ENCODE results near the gene TNIP2.

The TNIP2 gene, protein sequence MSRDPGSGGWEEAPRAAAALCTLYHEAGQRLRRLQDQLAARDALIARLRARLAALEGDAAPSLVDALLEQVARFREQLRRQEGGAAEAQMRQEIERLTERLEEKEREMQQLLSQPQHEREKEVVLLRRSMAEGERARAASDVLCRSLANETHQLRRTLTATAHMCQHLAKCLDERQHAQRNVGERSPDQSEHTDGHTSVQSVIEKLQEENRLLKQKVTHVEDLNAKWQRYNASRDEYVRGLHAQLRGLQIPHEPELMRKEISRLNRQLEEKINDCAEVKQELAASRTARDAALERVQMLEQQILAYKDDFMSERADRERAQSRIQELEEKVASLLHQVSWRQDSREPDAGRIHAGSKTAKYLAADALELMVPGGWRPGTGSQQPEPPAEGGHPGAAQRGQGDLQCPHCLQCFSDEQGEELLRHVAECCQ

DNA sequence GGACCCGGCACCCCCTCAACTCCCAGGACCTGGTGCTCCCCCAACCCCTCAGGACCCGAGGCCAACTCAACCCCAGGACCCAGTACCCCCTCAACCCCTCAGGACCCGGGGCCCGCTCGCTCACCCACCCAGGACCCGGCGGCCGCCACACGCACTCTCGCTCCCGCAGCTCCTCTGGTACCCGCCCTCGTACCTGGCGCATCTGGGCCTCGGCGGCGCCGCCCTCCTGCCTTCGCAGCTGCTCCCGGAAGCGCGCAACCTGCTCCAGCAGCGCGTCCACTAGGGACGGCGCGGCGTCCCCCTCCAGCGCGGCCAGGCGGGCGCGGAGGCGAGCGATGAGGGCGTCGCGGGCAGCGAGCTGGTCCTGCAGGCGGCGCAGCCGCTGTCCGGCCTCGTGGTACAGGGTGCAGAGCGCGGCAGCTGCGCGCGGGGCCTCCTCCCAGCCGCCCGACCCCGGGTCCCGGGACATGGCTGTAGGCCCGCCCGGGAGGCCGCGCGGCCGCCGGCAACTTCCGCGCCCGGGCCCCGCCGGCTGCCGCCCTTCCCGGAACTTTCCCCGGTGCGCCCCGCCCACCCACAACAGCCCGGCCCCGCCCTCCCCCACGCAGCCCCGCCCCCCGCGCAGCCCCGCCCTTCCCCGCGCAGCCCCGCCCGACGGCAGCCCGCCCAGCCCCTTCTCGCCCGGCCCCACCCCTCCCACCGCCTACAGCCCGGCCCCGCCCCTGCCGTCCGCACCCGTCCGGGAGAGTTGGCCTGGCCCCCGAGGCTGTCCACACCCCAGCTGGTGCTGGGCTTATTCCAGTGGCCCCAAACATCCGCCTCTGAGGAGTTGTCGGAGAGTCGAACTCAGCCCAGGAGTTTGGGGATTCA lies at the start of gene TNIP2:
TNIP2 (minus strand) TSS at position 516 of the 870 bp plus-strand sequence; CDS start at position 469, 47 bp downstream.
- H3K4me3 ChIP-seq, result peak within 1 kb of the TSS; percentile 96

DNA sequence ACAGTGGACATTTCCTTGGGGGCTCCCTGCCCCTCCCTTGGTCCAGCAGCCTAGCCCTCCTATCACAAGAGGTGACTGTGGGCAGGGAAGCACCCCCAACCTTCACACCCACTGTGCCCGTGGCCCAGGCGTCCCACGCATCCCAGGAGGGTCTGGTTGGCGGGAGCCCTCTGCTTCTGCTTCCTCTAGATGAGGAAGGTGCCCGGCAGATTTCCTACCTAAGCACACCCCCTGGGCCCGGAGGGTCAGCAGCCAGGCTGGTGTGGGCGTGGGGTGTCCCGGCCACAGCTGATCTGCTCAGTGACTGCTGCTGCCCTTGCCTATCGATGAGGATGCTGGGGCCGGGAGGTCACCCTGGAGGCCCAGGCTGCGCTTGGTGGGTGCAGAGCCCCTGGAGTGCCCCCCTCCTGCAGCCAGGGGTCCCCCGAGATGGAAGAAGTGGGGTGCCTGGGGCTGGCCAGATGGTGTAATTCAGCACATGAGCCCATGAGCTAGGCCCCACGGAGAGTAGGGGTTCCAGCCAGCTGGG lies 48.9 kb upstream of the TNIP2 start:
- Histone ChIP-seq H3K27me3 (no peaks in the 10 kb centered on the region), H3K4me2 (peak overlapping the region; percentile 91), H3K9me3 (no peaks in the 10 kb centered on the region), H4K20me1 (no peaks in the 10 kb centered on the region), H3K4me3 (peak overlapping the region; percentile 44), H3K27ac (peak overlapping the region; percentile 86), H3K4me1 (peaks cover 93% of the 10 kb centered on the region), H3K36me3 (no peaks in the 10 kb centered on the region), H3K9ac (peak overlapping the region; percentile 73)
- TF ChIP-seq Cebpa-rat (IDR thresholded peaks at IDR 0.05), result no peak

More for the DNA sequence above, at the start of gene TNIP2:
- no peaks in the 10 kb centered on the region for H3K9me3 ChIP-seq
- TF ChIP-seq Cebpa-rat (IDR thresholded peaks at IDR 0.05), result no peak
- H3K4me2 ChIP-seq, result peak within 1 kb of the TSS; percentile 82
- H3K27me3 ChIP-seq, result no peaks in the 10 kb centered on the region
- H3K36me3 ChIP-seq, result peaks cover 24% of the 10 kb centered on the region
- H3K27ac ChIP-seq, result peak within 1 kb of the TSS; percentile 89
- H4K20me1 ChIP-seq, result peaks cover 42% of the 10 kb centered on the region
- peak within 1 kb of the TSS; percentile 92 for H3K9ac ChIP-seq
- peaks cover 50% of the 10 kb centered on the region for H3K4me1 ChIP-seq

DNA sequence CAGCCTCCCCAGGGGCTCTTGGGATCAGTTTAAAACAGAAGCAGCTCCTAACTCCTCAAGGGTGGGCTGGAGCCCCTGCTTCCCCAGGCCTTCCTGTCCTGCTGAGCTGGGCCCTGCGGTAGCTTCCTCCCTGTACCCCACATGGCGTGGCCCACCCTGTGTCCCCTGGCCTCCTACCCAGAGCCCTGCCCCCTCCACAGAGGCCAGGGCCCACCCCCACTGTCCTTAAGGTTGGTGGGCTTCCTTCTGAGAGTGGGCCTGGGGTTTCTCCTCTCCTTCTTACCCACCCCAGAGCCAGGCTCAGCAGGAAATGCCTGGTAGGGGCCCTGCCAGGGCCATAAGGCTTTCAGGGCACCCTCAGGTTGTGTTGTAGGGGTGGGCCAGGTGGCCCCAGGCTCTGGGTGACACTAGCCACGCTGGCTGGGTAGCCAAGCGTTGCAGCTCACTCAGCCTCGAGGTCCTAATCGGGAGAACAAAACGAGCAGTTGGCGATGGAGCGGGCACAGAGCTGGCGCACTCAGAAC lies 48.4 kb upstream of the TNIP2 start:
- peak overlapping the region; percentile 73 for H3K9ac ChIP-seq

DNA sequence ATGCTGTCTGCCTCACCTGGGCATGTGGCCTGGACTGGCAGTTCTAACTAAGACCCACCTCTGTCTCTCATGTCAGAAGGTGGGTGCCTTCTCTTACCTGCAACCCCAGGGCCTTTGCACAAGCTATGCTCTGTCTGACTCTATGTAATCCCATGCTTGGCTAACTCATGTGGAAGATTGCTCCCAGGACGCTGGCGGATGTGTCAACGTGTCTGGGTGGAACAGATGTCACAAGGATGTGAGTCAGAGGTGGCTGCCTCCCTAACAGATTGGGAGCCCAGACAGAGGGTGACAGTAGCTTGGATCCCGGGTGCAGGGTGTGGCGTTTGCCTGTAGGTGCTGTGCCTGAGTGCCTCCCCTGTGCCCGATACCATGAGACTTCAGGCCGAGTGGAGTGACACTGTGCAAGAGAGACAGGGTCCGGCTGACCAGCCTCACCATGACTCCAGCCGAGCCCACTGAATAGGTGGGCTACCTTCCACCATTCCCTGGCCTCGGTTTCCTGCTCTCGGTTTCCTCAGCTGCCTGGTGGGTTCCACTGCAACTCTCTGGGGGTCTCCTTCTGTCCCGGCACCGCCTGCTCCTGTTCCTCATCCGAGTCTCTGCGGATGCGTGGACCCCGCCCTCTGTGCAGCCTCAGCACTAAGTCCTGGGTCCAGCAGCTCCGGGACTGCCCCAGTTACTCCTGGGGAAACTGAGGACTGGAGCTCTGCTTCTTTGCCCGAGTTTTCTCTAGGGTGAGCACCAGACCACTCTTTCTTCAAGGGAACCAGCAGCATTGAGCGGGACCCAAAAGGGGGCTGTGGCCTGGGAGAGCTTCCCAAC lies 47.7 kb upstream of the TNIP2 start:
- no peak for TF ChIP-seq Cebpa-rat (IDR thresholded peaks at IDR 0.05)
- Histone ChIP-seq H3K27ac (peak overlapping the region; percentile 86), H3K4me3 (peak overlapping the region; percentile 44), H3K27me3 (no peaks in the 10 kb centered on the region), H4K20me1 (no peaks in the 10 kb centered on the region; the same call in 1 of the 2 replicates), H3K9ac (peak overlapping the region; percentile 73), H3K4me1 (peaks cover 95% of the 10 kb centered on the region), H3K9me3 (no peaks in the 10 kb centered on the region), H3K36me3 (no peaks in the 10 kb centered on the region), H3K4me2 (peak overlapping the region; percentile 91)

More for the DNA sequence above, 48.4 kb upstream of the TNIP2 start:
- H3K27ac ChIP-seq, result peak overlapping the region; percentile 86
- H3K4me3 ChIP-seq, result peak overlapping the region; percentile 44
- no peaks in the 10 kb centered on the region for H4K20me1 ChIP-seq
- no peaks in the 10 kb centered on the region for H3K27me3 ChIP-seq
- TF ChIP-seq Cebpa-rat (IDR thresholded peaks at IDR 0.05), result no peak
- H3K4me2 ChIP-seq, result peak overlapping the region; percentile 91
- no peaks in the 10 kb centered on the region for H3K36me3 ChIP-seq
- H3K9me3 ChIP-seq, result no peaks in the 10 kb centered on the region
- peaks cover 93% of the 10 kb centered on the region for H3K4me1 ChIP-seq

DNA sequence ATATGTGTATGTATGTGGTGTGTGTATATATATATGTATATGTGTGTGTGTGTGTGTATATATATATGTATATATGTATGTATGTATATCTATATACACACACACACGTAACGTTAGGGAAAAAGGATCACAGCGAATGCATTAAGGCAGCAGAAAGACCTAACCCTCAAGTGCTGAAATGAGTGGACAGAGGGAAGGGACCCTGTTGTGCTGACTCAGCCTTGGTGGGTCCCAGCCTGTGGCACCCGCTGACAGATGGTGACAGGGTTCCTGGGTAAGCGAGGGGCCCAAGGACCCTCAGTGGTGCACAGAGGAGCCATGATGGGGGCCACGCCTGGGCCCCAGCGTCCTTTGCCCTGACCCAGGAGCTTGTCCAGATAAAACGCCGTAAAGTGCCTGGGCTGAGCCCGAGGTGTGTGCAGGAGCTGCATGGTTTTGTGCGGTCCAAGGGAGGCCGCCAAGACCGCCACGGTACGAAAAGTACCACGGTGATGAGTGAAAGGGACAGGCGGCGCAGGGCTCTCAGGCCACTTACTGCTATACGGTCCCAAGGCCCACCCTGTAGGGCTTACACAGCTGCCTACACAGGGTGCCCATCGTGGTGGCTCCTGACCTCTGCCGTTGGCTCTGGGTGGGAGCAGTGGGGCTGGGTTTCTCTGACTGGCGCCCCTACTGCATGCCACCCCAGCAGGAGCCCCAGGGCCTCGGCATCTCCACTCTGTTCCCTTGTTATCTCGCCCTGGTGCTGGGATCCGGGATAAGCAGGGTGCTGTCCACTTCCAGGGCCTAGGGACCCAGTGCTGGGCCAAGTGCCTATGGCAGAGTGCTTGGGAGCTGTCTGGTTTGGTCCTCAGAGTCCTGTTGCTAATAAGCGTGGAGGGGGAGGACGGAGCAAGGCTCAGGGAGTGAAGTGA lies 46.7 kb upstream of the TNIP2 start:
- Histone ChIP-seq H3K9me3 (no peaks in the 10 kb centered on the region), H4K20me1 (no peaks in the 10 kb centered on the region; the same call in 1 of the 2 replicates), H3K4me2 (peak overlapping the region; percentile 91), H3K27ac (peak overlapping the region; percentile 36; the same call in 1 of the 2 replicates), H3K9ac (no peak overlapping the region), H3K27me3 (no peaks in the 10 kb centered on the region), H3K4me3 (no peak overlapping the region), H3K36me3 (no peaks in the 10 kb centered on the region), H3K4me1 (peaks cover 98% of the 10 kb centered on the region)
- no peak for TF ChIP-seq Cebpa-rat (IDR thresholded peaks at IDR 0.05)

DNA sequence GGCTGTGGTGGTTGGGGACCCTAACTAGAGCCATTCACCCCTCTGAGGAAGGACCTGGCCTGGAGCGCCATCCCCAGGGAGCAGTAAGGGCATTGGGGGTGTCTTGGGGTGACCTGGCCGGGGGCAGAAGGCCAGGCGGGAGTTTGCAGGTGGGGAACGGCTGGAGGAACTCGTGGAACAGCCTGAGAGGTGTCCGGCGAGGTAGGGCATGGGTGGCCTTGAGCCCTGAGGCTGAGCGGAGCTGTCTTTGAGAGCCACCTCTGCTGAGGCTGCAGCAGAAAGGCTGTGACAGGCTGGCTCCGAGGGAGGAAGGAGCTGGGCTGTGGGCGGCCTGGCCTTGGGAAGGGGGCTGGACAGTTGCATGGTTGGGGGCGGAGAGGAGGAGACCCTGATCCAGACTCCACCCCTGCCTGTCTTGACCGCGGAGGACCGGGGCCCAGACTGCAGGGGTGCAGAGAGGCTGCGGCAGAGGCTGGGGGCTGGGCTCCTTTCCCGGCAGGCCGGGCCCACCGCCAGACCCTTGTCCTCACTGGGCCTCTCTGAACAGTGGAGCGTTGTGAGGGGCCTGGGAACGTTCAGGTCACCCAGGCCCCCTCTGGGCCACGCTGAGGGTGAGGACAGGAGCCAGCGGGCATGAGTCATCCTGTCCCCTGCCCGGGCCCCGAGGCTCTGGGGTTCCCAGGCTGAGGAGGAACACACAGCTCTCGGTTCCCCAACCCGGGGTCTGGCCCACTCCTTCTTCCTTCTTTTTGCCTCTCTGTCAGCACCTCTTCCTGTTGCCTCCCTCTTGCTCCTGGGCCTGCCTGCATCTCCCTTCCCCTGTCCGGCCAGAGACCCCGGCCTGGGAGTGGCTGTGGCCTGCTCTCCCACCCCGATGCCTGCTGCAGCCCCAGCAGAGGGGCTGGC lies 44.8 kb upstream of the TNIP2 start:
- Histone ChIP-seq H4K20me1 (peaks cover 8% of the 10 kb centered on the region; the same call in 1 of the 2 replicates), H3K4me2 (peak overlapping the region; percentile 100), H3K4me3 (peak overlapping the region; percentile 60), H3K9ac (peak overlapping the region; percentile 73), H3K27me3 (no peaks in the 10 kb centered on the region), H3K27ac (peak overlapping the region; percentile 85), H3K9me3 (no peaks in the 10 kb centered on the region), H3K36me3 (no peaks in the 10 kb centered on the region), H3K4me1 (peaks cover 98% of the 10 kb centered on the region)
- no peak for TF ChIP-seq Cebpa-rat (IDR thresholded peaks at IDR 0.05)

DNA sequence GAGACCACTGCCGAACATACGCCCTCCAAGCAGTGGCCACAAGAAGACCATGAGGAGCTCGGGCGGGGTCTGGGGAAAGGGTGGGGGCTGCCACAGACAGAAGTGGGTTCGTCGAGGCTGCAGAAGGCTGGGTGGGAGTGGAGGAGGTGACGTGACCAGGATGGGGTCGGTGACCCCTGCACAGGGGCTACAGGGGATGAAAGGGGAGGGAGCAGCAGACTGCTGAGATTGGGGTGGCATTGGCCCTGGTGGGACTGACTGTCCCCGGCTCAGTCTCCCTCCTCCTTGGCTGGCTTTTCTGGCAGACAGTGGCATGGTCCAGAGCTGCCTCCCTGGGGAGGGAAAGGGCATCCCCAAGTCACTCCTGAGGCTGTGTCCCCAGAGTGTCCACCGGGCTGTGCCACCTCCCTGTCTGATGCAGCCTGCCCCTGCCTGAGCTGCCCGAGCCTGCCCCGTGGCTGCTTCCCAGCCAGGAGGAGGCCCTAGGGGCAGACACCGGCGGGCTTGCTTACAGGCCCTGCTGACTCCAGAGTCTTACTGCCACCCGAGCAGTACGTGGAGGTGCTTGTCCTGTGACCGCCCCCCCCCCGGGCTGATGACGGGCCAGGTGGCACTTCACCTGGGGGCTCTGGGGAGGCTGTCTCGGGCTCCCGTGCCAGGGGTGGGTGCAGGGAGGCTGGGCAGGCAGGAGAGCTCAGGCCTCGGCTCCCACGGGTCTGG lies 44.0 kb upstream of the TNIP2 start:
- no peaks in the 10 kb centered on the region for H3K27me3 ChIP-seq
- H3K27ac ChIP-seq, result peak overlapping the region; percentile 85
- TF ChIP-seq Cebpa-rat (IDR thresholded peaks at IDR 0.05), result no peak
- peaks cover 98% of the 10 kb centered on the region for H3K4me1 ChIP-seq
- peak overlapping the region; percentile 100 for H3K4me2 ChIP-seq
- H3K36me3 ChIP-seq, result no peaks in the 10 kb centered on the region
- H3K9me3 ChIP-seq, result no peaks in the 10 kb centered on the region
- peak overlapping the region; percentile 60 for H3K4me3 ChIP-seq
- H3K9ac ChIP-seq, result peak overlapping the region; percentile 73
- peaks cover 9% of the 10 kb centered on the region; the same call in 1 of the 2 replicates for H4K20me1 ChIP-seq

All from BLaER1 (cell line).